T47D (cell line): ENCODE results near the gene CHRNA3.
"Not testable (repeated sequence)": the region's sequence is repeated elsewhere in the genome, so short reads cannot be mapped to it uniquely, and the experiment has no call there.

Source experiments
- DNase-seq, 2 experiments: peaks; one replicate each; pipeline versions ENCODE4 v3.0.0 to v3.0.0-alpha.2; 2011 to 2012; ENCODE audit warnings: low read depth in 1 of 2, low spot score in 1 of 2
- JUND ChIP-seq: IDR thresholded peaks from 2 replicates; pipeline ENCODE4 v1.6.1; 2012; ENCODE audit warnings: low read depth
- in situ Hi-C: cut with HindIII; loops from 2 replicates; pipeline ENCODE4 v1.10.0; 2016; ENCODE audit warnings: low sequenced_read_pairs, low pct_unique_long_range_greater_than_20kb

The CHRNA3 gene

DNA sequence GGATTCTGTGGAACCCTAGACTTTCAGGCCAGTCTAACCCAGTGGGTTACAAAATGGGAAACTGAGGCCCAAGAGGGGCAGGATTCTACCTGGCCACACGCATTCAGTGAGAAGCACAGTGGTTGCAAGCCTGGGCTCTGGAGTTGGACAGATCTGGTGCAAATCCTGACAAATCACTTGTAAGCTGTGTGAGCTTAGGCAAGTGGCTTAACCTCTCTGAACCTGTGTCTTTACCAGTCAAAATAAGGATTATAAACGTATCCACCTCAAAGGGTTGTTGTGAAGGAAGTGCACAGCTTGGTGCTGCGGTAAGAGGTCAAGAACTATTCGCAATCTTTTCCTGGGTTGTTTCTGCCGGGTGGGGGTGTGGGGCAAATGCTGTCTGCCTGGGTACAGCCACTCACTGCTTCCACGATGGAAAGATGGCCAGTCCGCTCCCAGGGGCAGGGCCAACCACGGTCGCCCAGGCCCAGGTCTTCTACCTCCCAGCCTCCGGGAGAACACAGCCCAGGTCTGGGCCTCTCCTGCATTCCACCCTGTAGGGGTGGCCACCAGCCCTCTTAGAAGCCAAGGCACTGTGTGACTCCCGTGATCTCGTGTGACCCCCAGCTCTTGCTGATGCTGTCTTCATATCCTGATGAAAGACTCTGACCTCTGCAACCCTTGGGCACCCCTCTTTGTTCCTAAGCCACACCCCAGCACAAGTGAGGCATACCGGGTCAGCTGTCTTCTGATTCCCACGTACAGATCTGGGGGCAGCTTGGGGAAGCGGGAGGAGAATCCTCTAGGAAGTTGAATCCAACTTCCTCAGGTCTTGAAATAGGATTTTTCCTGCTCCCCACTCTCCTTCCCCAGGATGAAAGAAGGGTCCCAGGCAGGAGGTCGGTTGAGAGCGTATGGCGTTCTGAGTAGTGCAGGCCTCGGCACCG lies 1.5 kb downstream of the CHRNA3 start:
- TF ChIP-seq JUND, result no peak
- in situ Hi-C loops, result no loop called here
- no peak for DNase-seq

DNA sequence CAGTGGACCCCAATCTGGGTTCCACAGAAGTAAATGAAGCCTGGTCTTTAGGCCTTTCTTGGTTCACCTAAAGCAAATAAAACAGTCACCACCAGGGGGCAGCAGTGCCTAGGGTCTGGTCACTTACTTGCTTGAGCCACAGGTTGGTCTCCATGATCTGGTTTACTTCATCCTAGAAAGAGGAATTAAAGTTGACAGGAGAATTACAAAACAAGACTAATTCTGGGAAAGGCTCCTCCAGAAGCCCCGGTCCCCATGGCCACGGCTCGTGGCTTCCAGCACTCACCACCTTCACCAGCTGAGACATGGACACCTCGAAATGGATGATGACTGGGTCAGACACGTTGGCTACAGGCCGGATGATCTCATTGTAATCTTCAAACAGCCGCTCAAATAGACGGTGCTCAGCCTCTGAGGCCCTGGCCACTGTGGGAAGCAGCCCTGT lies 2.3 kb downstream of the CHRNA3 start:
- TF ChIP-seq JUND, result no peak
- in situ Hi-C loops, result no loop called here
- peak; percentile 88 to 93 for DNase-seq

DNA sequence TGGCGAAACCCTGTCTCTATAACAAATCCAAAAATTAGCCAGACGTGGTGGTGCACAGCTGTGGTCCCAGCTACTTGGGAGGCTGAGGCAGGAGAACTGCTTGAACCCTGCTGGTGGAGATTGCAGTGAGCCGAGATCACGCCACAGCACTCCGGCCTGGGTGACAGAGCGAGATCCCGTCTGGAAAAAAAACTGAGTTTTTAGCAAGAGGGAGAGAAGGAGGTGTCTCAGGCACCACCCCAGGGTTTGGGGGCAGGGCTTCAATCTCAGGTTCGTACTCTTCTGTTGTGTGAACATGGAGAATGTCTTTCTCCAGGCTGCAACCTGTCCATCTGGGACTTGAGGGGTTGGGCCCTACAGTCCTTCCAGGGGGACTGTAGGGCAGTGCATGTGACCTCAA lies 2.7 kb downstream of the CHRNA3 start:
- in situ Hi-C loops, result no loop called here
- no peak for DNase-seq
- TF ChIP-seq JUND, result no peak

GRCh38 chr15:78617516-78617915 lies 3.3 kb downstream of the CHRNA3 start:
- no peak for DNase-seq
- in situ Hi-C loops, result no loop called here
- no peak for TF ChIP-seq JUND

DNA sequence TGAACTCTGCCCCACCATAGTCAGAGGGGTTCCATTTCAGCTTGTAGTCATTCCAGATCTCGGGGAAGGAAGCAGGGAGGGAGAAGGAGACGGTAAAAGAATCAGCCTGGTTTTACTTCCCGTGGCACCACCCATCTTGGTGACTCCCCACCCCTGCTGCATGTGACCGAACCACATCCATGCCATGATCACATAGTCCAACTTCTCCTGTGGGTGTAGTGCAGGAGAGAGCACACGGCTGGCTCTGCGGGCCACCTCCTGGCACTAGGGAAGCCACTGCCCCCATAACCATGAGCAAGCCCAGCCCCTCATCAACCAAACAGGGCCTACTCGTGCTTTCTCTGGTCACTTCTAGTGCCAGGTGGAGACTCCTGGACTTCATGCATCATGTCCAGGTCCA lies 3.7 kb downstream of the CHRNA3 start:
- TF ChIP-seq JUND, result no peak
- in situ Hi-C loops, result no loop called here
- no peak for DNase-seq

DNA sequence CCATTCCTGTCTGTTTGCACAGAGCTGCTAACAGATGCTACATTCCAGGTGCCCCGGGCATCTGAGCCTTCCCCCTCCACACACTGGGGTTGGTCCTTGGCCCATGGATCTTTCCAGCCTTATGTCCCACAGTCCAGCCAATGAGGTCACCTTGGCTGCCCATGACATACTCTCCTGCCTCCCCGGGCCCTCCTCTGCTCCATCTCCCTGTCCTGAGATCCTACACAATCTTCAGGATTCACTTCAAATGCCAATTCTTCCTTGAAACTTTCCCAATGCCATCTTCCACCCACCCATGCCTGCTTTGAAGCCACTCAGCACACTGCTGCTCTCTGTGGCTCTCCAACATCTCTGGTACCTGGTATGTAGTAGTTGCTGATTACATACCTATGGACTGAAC lies 4.3 kb downstream of the CHRNA3 start:
- no peak for TF ChIP-seq JUND
- DNase-seq, result no peak
- in situ Hi-C loops, result no loop called here

DNA sequence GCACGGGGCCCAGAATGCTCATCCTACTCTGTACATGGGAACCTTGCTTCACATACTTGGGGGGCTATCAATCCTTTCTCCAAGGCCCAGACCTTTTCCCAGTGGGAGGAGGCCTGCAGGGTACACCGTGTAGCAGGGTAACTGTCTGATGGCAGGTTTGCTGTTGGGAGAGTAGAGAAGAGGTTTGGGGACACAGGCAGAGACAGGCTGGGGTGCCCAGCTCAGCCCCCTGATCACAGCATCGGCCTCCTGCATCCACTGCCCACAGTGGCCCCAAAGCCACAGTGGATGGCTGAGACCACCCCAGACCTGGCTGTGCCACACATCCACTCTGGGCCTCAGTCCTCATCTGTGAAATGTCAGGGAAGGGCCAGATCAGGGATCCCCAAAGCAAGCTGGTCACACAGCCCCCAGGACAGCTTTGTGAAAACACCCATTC lies 5.6 kb downstream of the CHRNA3 start:
- no peak for DNase-seq
- no peak for TF ChIP-seq JUND
- in situ Hi-C loops, result no loop called here

GRCh38 chr15:78614021-78614420 lies 6.8 kb downstream of the CHRNA3 start:
- in situ Hi-C loops, result no loop called here
- TF ChIP-seq JUND, result no peak
- no peak for DNase-seq

GRCh38 chr15:78609551-78609950 lies 11.2 kb downstream of the CHRNA3 start:
- in situ Hi-C loops, DNase-seq: not testable (repeated sequence)

- DNase-seq, result no peak
- in situ Hi-C loops, result no loop called here
- no peak for TF ChIP-seq JUND
These were observed 15.1 kb downstream of the CHRNA3 start for GRCh38 chr15:78605680-78606079.

- no peak for DNase-seq
- in situ Hi-C loops, result no loop called here
- no peak for TF ChIP-seq JUND
These were observed 15.6 kb downstream of the CHRNA3 start for GRCh38 chr15:78605201-78605600.

DNA sequence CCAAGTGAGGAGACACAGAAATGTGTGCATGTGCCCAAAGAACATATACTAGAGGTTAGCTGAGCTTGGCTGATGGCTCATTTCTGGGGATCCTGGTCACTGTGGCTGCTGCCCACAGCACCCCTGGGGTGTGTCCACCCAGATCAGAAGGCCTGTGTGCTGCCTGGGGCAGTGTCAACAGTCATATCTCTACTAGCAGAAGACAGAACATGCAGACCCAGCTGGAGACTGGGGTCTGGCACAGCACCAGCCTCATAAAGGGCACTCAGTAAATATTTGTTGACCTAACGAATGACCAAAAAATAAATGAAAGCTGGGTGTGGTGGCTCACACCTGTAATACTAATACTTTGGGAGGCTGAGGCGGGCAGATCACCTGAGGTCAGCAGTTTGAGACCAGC lies 16.4 kb downstream of the CHRNA3 start:
- in situ Hi-C loops, result no loop called here
- TF ChIP-seq JUND, result no peak; the same call in 1 of the 2 replicates
- peak in 1 of 2 experiments; percentile 55 for DNase-seq

- DNase-seq, result no peak
- in situ Hi-C loops, result no loop called here
- TF ChIP-seq JUND, result no peak
These were observed 17.3 kb downstream of the CHRNA3 start for GRCh38 chr15:78603467-78603866.

GRCh38 chr15:78599189-78599588 lies 21.6 kb downstream of the CHRNA3 start:
- in situ Hi-C loops, result no loop called here
- DNase-seq, result no peak
- TF ChIP-seq JUND, result no peak
